Effector memory CD8-positive, alpha-beta T cell (primary cell): ENCODE measurements around the gene SBSN.

Source experiments
- ATAC-seq: fragments of 150-1000 bp; cut with Tn5 transposase; replicated peaks from 2 replicates; pipeline ENCODE4 v1.10.0; 2021; ENCODE audit warnings: mild to moderate bottlenecking, moderate library complexity
- DNase-seq, 3 experiments: peaks; one replicate each; pipeline ENCODE4 v3.0.0; 2021
- H3K27ac Mint-ChIP-seq, 2 donors: one replicate each; pipeline ENCODE4 v1.8.0; 2022; ENCODE audit warnings: mild to moderate bottlenecking in 2 of 2, mixed read lengths in 2 of 2, moderate library complexity in 2 of 2
- H3K27me3 Mint-ChIP-seq, 2 donors: one replicate each; pipeline ENCODE4 v1.8.0; 2022; ENCODE audit warnings: mixed read lengths in 2 of 2
- H3K36me3 Mint-ChIP-seq: one replicate; pipeline ENCODE4 v1.8.0; 2022; ENCODE audit warnings: mild to moderate bottlenecking, moderate library complexity, mixed read lengths; ENCODE audit not compliant: insufficient read depth
- H3K4me1 Mint-ChIP-seq, 2 donors: one replicate each; pipeline ENCODE4 v1.8.0; 2022; ENCODE audit warnings: low read depth in 2 of 2, mixed read lengths in 2 of 2
- H3K4me3 Mint-ChIP-seq, 2 donors: one replicate each; pipeline ENCODE4 v1.8.0; 2022; ENCODE audit warnings: mild to moderate bottlenecking in 2 of 2, mixed read lengths in 2 of 2, moderate library complexity in 2 of 2
- H3K9me3 Mint-ChIP-seq, 2 donors: one replicate each; pipeline ENCODE4 v1.8.0; 2022; ENCODE audit warnings: mixed read lengths in 2 of 2

SBSN gene

GRCh38 chr19:35534803-35535480 lies 6.8 kb upstream of the SBSN start:
- Mint-ChIP-seq H3K27ac (no peak overlapping the region), H3K4me3 (no peak overlapping the region), H3K27me3 (peaks cover 49 to 62% of the 10 kb centered on the region in 2 donors), H3K4me1 (peaks cover 6 to 10% of the 10 kb centered on the region in 2 donors), H3K36me3 (no peaks in the 10 kb centered on the region), H3K9me3 (no peaks in the 10 kb centered on the region)
- no peak for DNase-seq
- no peak for ATAC-seq

- Mint-ChIP-seq H3K4me3 (peak overlapping the region; percentile 57 to 73), H3K27ac (no peak overlapping the region), H3K9me3 (no peaks in the 10 kb centered on the region), H3K4me1 (peaks cover 6 to 10% of the 10 kb centered on the region in 2 donors), H3K27me3 (peaks cover 59 to 72% of the 10 kb centered on the region in 2 donors), H3K36me3 (no peaks in the 10 kb centered on the region)
- peak; percentile 87 for ATAC-seq
- DNase-seq, result peak; percentile 29 to 39 (median 35)
Measured at GRCh38 chr19:35533822-35534392, 5.8 kb upstream of the SBSN start.

- ATAC-seq (no peak), DNase-seq (no peak)
- Mint-ChIP-seq H3K9me3 (no peaks in the 10 kb centered on the region), H3K27me3 (peaks cover 64 to 78% of the 10 kb centered on the region in 2 donors), H3K36me3 (no peaks in the 10 kb centered on the region), H3K4me1 (peaks cover 9 to 10% of the 10 kb centered on the region in 2 donors), H3K4me3 (peak within 1 kb of the TSS; percentile 57 to 73), H3K27ac (no peak within 1 kb of the TSS)
Measured at GRCh38 chr19:35533201-35533821, 5.2 kb upstream of the SBSN start, which contains the start of gene GAPDHS. TSS of gene GAPDHS (plus strand) at chr19:35533456. CDS start at chr19:35533528, 72 bp downstream.

GRCh38 chr19:35531291-35531690 lies 3.2 kb upstream of the SBSN start:
- Mint-ChIP-seq H3K9me3 (no peaks in the 10 kb centered on the region), H3K36me3 (no peaks in the 10 kb centered on the region), H3K4me3 (no peak overlapping the region), H3K27me3 (peaks cover 71 to 89% of the 10 kb centered on the region in 2 donors), H3K4me1 (peaks cover 9 to 10% of the 10 kb centered on the region in 2 donors), H3K27ac (no peak overlapping the region)
- ATAC-seq (no peak), DNase-seq (no peak)

- Mint-ChIP-seq H3K27ac (no peak overlapping the region), H3K9me3 (no peaks in the 10 kb centered on the region), H3K4me3 (no peak overlapping the region), H3K36me3 (no peaks in the 10 kb centered on the region), H3K27me3 (peaks cover 64 to 97% of the 10 kb centered on the region in 2 donors), H3K4me1 (peaks cover 9 to 10% of the 10 kb centered on the region in 2 donors)
- ATAC-seq (no peak), DNase-seq (no peak)
Measured at GRCh38 chr19:35529241-35530218, 1.4 kb upstream of the SBSN start.

GRCh38 chr19:35525873-35526272 lies 2.2 kb downstream of the SBSN start:
- Mint-ChIP-seq H3K4me3 (no peak overlapping the region), H3K9me3 (no peaks in the 10 kb centered on the region), H3K36me3 (no peaks in the 10 kb centered on the region), H3K4me1 (peaks cover 0 to 4% of the 10 kb centered on the region in 2 donors), H3K27ac (no peak overlapping the region), H3K27me3 (peaks cover 48 to 74% of the 10 kb centered on the region in 2 donors)
- ATAC-seq (no peak), DNase-seq (no peak)

- DNase-seq (no peak), ATAC-seq (no peak)
- no peak overlapping the region for H3K4me3 Mint-ChIP-seq
- H3K9me3 Mint-ChIP-seq, result no peaks in the 10 kb centered on the region
- H3K36me3 Mint-ChIP-seq, result no peaks in the 10 kb centered on the region
- peaks cover 41 to 65% of the 10 kb centered on the region in 2 donors for H3K27me3 Mint-ChIP-seq
- no peak overlapping the region for H3K27ac Mint-ChIP-seq
- peaks cover 2 to 4% of the 10 kb centered on the region in 2 donors for H3K4me1 Mint-ChIP-seq
Measured at GRCh38 chr19:35524181-35524837, 3.8 kb downstream of the SBSN start.

GRCh38 chr19:35522745-35523327 lies 5.3 kb downstream of the SBSN start:
- Mint-ChIP-seq H3K4me1 (peaks cover 0 to 2% of the 10 kb centered on the region in 2 donors), H3K4me3 (no peak overlapping the region), H3K27me3 (peaks cover 36 to 65% of the 10 kb centered on the region in 2 donors), H3K36me3 (no peaks in the 10 kb centered on the region), H3K9me3 (no peaks in the 10 kb centered on the region), H3K27ac (no peak overlapping the region)
- ATAC-seq (no peak), DNase-seq (no peak)

GRCh38 chr19:35521124-35521743 lies 6.9 kb downstream of the SBSN start:
- ATAC-seq (no peak), DNase-seq (no peak)
- H3K9me3 Mint-ChIP-seq, result no peaks in the 10 kb centered on the region
- no peaks in the 10 kb centered on the region for H3K36me3 Mint-ChIP-seq
- peaks cover 0 to 2% of the 10 kb centered on the region in 2 donors for H3K4me1 Mint-ChIP-seq
- H3K27ac Mint-ChIP-seq, result no peak overlapping the region
- peaks cover 24 to 61% of the 10 kb centered on the region in 2 donors for H3K27me3 Mint-ChIP-seq
- H3K4me3 Mint-ChIP-seq, result no peak overlapping the region

GRCh38 chr19:35519291-35519690 lies 8.8 kb downstream of the SBSN start:
- ATAC-seq (no peak), DNase-seq (no peak)
- H3K27ac Mint-ChIP-seq, result no peak overlapping the region
- H3K27me3 Mint-ChIP-seq, result peaks cover 23 to 48% of the 10 kb centered on the region in 2 donors
- H3K4me1 Mint-ChIP-seq, result peaks cover 0 to 2% of the 10 kb centered on the region in 2 donors
- H3K9me3 Mint-ChIP-seq, result no peaks in the 10 kb centered on the region
- no peak overlapping the region for H3K4me3 Mint-ChIP-seq
- H3K36me3 Mint-ChIP-seq, result no peaks in the 10 kb centered on the region

GRCh38 chr19:35518313-35518712 lies 9.8 kb downstream of the SBSN start:
- H3K4me3 Mint-ChIP-seq, result no peak overlapping the region
- H3K9me3 Mint-ChIP-seq, result no peaks in the 10 kb centered on the region
- H3K27me3 Mint-ChIP-seq, result peaks cover 21 to 48% of the 10 kb centered on the region in 2 donors
- DNase-seq (no peak), ATAC-seq (no peak)
- peaks cover 0 to 2% of the 10 kb centered on the region in 2 donors for H3K4me1 Mint-ChIP-seq
- H3K36me3 Mint-ChIP-seq, result no peaks in the 10 kb centered on the region
- H3K27ac Mint-ChIP-seq, result no peak overlapping the region

- Mint-ChIP-seq H3K4me3 (no peak overlapping the region), H3K27ac (no peak overlapping the region), H3K9me3 (no peaks in the 10 kb centered on the region), H3K4me1 (peaks cover 0 to 2% of the 10 kb centered on the region in 2 donors), H3K27me3 (peaks cover 31 to 57% of the 10 kb centered on the region in 2 donors), H3K36me3 (no peaks in the 10 kb centered on the region)
- no peak for ATAC-seq
- no peak for DNase-seq
Measured at GRCh38 chr19:35517342-35517741, 10.8 kb downstream of the SBSN start.
